Muscle of leg (tissue), 16 donors: ENCODE measurements around the gene TADA1. TPM values are rescaled to one million over a fixed set of nuclear protein-coding genes. Genes with fewer than 3 reads are reported as not detected.

Experiments
- DNase-seq: peaks from one replicate; pipeline ENCODE4 v3.0.0; 2013
- H3K27ac ChIP-seq: one replicate; pipeline ENCODE4 v1.5.1; 2013; ENCODE audit warnings: mild to moderate bottlenecking, low read length, control low read depth
- H3K27me3 ChIP-seq: one replicate; pipeline ENCODE4 v1.6.1; 2013; ENCODE audit warnings: low read length; ENCODE audit not compliant: control insufficient read depth, insufficient read depth
- H3K36me3 ChIP-seq: one replicate; pipeline ENCODE4 v1.6.1; 2013; ENCODE audit warnings: low read length; ENCODE audit not compliant: control insufficient read depth, insufficient read depth
- H3K4me1 ChIP-seq: one replicate; pipeline ENCODE4 v1.6.1; 2013; ENCODE audit warnings: low read length; ENCODE audit not compliant: control insufficient read depth, insufficient read depth
- H3K4me3 ChIP-seq: one replicate; pipeline ENCODE4 v1.5.1; 2013; ENCODE audit warnings: low read length, control low read depth
- H3K9me3 ChIP-seq: replicated peaks from 2 replicates; pipeline ENCODE4 v1.6.1; 2013; ENCODE audit warnings: low read depth, low read length; ENCODE audit not compliant: control insufficient read depth
- WGBS: methylation state at CpG from one replicate; pipeline ENCODE4 v1.1.5; 2013; ENCODE audit warnings: missing lambda C conversion rate; ENCODE audit not compliant: insufficient coverage; 5-methylcytosine and 5-hydroxymethylcytosine counted together
- long read RNA-seq, 11 donors: transcript quantifications; one replicate each; lab custom pipeline, GENCODE V29; 2026
- polyA plus RNA-seq, 8 donors: library from polyadenylated mRNA; unstranded; fragments of 120-200 nt; gene quantifications; one replicate each; pipeline versions ENCODE4 v1.2.1 to v1.2.3, GENCODE V29; 2013; ENCODE audit warnings: inconsistent platforms in 1 of 8, low replicate concordance in 1 of 8; ENCODE audit not compliant: insufficient read length in 8 of 8, insufficient read depth in 1 of 8
- total RNA-seq: library from RNA; stranded (reverse); fragments of 120-200 nt; gene quantifications from one replicate; pipeline ENCODE4 v1.2.4, GENCODE V29; 2013

TADA1 gene
- 12.7 TPM for total RNA-seq
- 10 to 100 TPM; 11.4 to 14.6 (median 12.8) TPM for polyA plus RNA-seq
- long read RNA-seq, donor 1, transcript TADA1-201 (8 exons, 2,159 nt) = major isoform, 5 of 5 reads
- long read RNA-seq, donor 1, partial matches to known transcripts = 0 of 5 reads
- long read RNA-seq, donor 1, other reads (novel, unspliced or antisense) = 0 of 5 reads
- long read RNA-seq, donor 2 = 0 reads
- long read RNA-seq, donor 3, partial matches to known transcripts = 0 of 3 reads
- long read RNA-seq, donor 3, other reads (novel, unspliced or antisense) = 0 of 3 reads
- long read RNA-seq, donor 4, partial matches to known transcripts = 0 of 3 reads
- long read RNA-seq, donor 4, other reads (novel, unspliced or antisense) = 0 of 3 reads
- long read RNA-seq, donor 5, transcript TADA1-201 (8 exons, 2,159 nt) = major isoform, 13 of 13 reads
- long read RNA-seq, donor 5, partial matches to known transcripts = 0 of 13 reads
- long read RNA-seq, donor 5, other reads (novel, unspliced or antisense) = 0 of 13 reads
- long read RNA-seq, donor 6, transcript TADA1-201 (8 exons, 2,159 nt) = major isoform, 8 of 8 reads
- long read RNA-seq, donor 6, partial matches to known transcripts = 0 of 8 reads
- long read RNA-seq, donor 6, other reads (novel, unspliced or antisense) = 0 of 8 reads
- long read RNA-seq, donor 7, partial matches to known transcripts = 8 of 12 reads
- long read RNA-seq, donor 7, other reads (novel, unspliced or antisense) = 0 of 12 reads
- long read RNA-seq, donor 8, partial matches to known transcripts = 0 of 3 reads
- long read RNA-seq, donor 8, other reads (novel, unspliced or antisense) = 0 of 3 reads
- long read RNA-seq, donor 9, transcript TADA1-201 (8 exons, 2,159 nt) = major isoform, 7 of 7 reads
- long read RNA-seq, donor 9, partial matches to known transcripts = 0 of 7 reads
- long read RNA-seq, donor 9, other reads (novel, unspliced or antisense) = 0 of 7 reads
- long read RNA-seq, donor 10, transcript TADA1-201 (8 exons, 2,159 nt) = major isoform, 5 of 5 reads
- long read RNA-seq, donor 10, partial matches to known transcripts = 0 of 5 reads
- long read RNA-seq, donor 10, other reads (novel, unspliced or antisense) = 0 of 5 reads
- long read RNA-seq, donor 11, transcript TADA1-201 (8 exons, 2,159 nt) = major isoform, 5 of 11 reads
- long read RNA-seq, donor 11, partial matches to known transcripts = 6 of 11 reads
- long read RNA-seq, donor 11, other reads (novel, unspliced or antisense) = 0 of 11 reads

GRCh38 chr1:166875734-166876539, at the start of gene TADA1:
TSS of gene TADA1 (minus strand) at chr1:166876264. CDS start at chr1:166876233, 31 bp downstream.
- Histone ChIP-seq H3K27me3 (no peaks in the 10 kb centered on the region), H3K9me3 (no peaks in the 10 kb centered on the region), H3K36me3 (no peaks in the 10 kb centered on the region), H3K4me3 (peak within 1 kb of the TSS; percentile 77), H3K4me1 (peaks cover 8% of the 10 kb centered on the region), H3K27ac (peak within 1 kb of the TSS; percentile 91)
- under 1% methylated on average over 84 of the region's 84 CpGs for WGBS
- DNase-seq = peak; percentile 99

GRCh38 chr1:166924823-166925541, 48.9 kb upstream of the TADA1 start:
- no peak overlapping the region for H3K27ac ChIP-seq
- H3K36me3 ChIP-seq = no peaks in the 10 kb centered on the region
- DNase-seq = no peak
- 60% methylated on average over 1 of the region's 3 CpGs for WGBS
- no peak overlapping the region for H3K4me3 ChIP-seq
- no peaks in the 10 kb centered on the region for H3K9me3 ChIP-seq
- peaks cover 5% of the 10 kb centered on the region for H3K4me1 ChIP-seq
- peaks cover 22% of the 10 kb centered on the region for H3K27me3 ChIP-seq

- Histone ChIP-seq H3K4me1 (peaks cover 5% of the 10 kb centered on the region), H3K36me3 (no peaks in the 10 kb centered on the region), H3K4me3 (peak overlapping the region; percentile 34), H3K27me3 (peaks cover 36% of the 10 kb centered on the region), H3K27ac (no peak overlapping the region), H3K9me3 (no peaks in the 10 kb centered on the region)
- 4% methylated on average over 111 of the region's 113 CpGs for WGBS
- DNase-seq = no peak
These were observed 44.8 kb upstream of the TADA1 start for GRCh38 chr1:166920561-166921475.

GRCh38 chr1:166918956-166919316, 42.9 kb upstream of the TADA1 start:
- DNase-seq = no peak
- H3K4me3 ChIP-seq = no peak overlapping the region
- H3K9me3 ChIP-seq = no peaks in the 10 kb centered on the region
- 53% methylated on average over 2 of the region's 2 CpGs for WGBS
- H3K27me3 ChIP-seq = peaks cover 37% of the 10 kb centered on the region
- H3K4me1 ChIP-seq = peaks cover 5% of the 10 kb centered on the region
- no peaks in the 10 kb centered on the region for H3K36me3 ChIP-seq
- no peak overlapping the region for H3K27ac ChIP-seq

GRCh38 chr1:166918088-166918955, 42.3 kb upstream of the TADA1 start:
- Histone ChIP-seq H3K36me3 (no peaks in the 10 kb centered on the region), H3K27ac (no peak overlapping the region), H3K4me3 (no peak overlapping the region), H3K9me3 (no peaks in the 10 kb centered on the region), H3K27me3 (peaks cover 37% of the 10 kb centered on the region), H3K4me1 (peaks cover 5% of the 10 kb centered on the region)
- no peak for DNase-seq
- 79% methylated on average over 3 of the region's 6 CpGs for WGBS

GRCh38 chr1:166915941-166916340, 39.9 kb upstream of the TADA1 start:
- Histone ChIP-seq H3K4me1 (no peaks in the 10 kb centered on the region), H3K27me3 (peaks cover 26% of the 10 kb centered on the region), H3K36me3 (no peaks in the 10 kb centered on the region), H3K27ac (no peak overlapping the region), H3K4me3 (no peak overlapping the region), H3K9me3 (no peaks in the 10 kb centered on the region)
- no peak for DNase-seq
- 93% methylated on average over 2 of the region's 4 CpGs for WGBS

- Histone ChIP-seq H3K9me3 (no peaks in the 10 kb centered on the region), H3K27me3 (peaks cover 19% of the 10 kb centered on the region), H3K36me3 (no peaks in the 10 kb centered on the region), H3K4me3 (no peak overlapping the region), H3K4me1 (no peaks in the 10 kb centered on the region), H3K27ac (no peak overlapping the region)
- no CpG with 5 or more reads among the region's 1 CpG for WGBS
- no peak for DNase-seq
These were observed 39.0 kb upstream of the TADA1 start for GRCh38 chr1:166915042-166915441.

- H3K36me3 ChIP-seq = no peaks in the 10 kb centered on the region
These were observed 38.0 kb upstream of the TADA1 start for GRCh38 chr1:166914111-166914510.

More at GRCh38 chr1:166914111-166914510, 38.0 kb upstream of the TADA1 start:
- Histone ChIP-seq H3K27ac (no peak overlapping the region), H3K4me3 (no peak overlapping the region), H3K9me3 (no peaks in the 10 kb centered on the region), H3K27me3 (peaks cover 12% of the 10 kb centered on the region), H3K4me1 (no peaks in the 10 kb centered on the region)
- no peak for DNase-seq
- WGBS = no CpG with 5 or more reads among the region's 3 CpGs
